Eye (tissue), 1 donor: ENCODE data around the gene THRB.
"Not testable (repeated sequence)": the region's sequence is repeated elsewhere in the genome, so short reads cannot be mapped to it uniquely, and the experiment has no call there.

Source experiments
- DNase-seq: peaks from one replicate; pipeline ENCODE4 v3.0.0-alpha.2; 2015

The THRB gene

GRCh38 chr3:24400015-24400414, 94.6 kb downstream of the THRB start:
- no peak for DNase-seq

- DNase-seq: no peak
Observed at GRCh38 chr3:24399614-24400013, 95.0 kb downstream of the THRB start.

DNA sequence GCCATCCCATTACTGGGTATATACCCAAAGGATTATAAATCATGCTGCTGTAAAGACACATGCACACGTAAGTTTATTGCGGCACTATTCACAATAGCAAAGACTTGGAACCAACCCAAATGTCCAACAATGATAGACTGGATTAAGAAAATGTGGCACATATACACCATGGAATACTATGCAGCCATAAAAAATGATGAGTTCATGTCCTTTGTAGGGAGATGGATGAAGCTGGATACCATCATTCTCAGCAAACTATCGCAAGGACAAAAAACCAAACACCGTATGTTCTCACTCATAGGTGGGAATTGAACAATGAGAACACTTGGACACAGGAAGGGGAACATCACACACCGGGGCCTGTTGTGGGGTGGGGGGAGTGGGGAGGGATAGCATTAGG, 95.9 kb downstream of the THRB start:
- DNase-seq: not testable (repeated sequence)

- DNase-seq: no peak
Observed at GRCh38 chr3:24396338-24396737, 98.3 kb downstream of the THRB start.

DNA sequence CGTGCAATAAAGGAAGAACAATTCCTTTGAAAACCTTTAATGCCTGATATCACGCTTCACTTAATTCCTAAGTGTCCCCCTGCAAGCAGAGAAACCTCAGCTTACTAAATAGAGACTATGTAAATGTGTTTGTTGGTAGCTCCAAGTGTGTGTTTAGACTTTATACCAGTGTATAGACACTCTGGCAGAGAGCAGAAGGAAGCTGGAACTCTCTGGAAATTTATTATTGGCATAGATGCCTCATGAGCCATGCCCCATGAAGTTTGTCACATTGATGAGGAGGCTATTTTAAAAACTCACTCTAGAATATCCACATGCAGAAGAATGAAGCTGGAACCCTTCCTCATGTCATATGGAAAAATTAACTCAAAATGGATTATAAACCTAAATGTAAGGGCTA, 99.9 kb downstream of the THRB start:
- DNase-seq: no peak

GRCh38 chr3:24393316-24393715, 101.3 kb downstream of the THRB start:
- no peak for DNase-seq

DNA sequence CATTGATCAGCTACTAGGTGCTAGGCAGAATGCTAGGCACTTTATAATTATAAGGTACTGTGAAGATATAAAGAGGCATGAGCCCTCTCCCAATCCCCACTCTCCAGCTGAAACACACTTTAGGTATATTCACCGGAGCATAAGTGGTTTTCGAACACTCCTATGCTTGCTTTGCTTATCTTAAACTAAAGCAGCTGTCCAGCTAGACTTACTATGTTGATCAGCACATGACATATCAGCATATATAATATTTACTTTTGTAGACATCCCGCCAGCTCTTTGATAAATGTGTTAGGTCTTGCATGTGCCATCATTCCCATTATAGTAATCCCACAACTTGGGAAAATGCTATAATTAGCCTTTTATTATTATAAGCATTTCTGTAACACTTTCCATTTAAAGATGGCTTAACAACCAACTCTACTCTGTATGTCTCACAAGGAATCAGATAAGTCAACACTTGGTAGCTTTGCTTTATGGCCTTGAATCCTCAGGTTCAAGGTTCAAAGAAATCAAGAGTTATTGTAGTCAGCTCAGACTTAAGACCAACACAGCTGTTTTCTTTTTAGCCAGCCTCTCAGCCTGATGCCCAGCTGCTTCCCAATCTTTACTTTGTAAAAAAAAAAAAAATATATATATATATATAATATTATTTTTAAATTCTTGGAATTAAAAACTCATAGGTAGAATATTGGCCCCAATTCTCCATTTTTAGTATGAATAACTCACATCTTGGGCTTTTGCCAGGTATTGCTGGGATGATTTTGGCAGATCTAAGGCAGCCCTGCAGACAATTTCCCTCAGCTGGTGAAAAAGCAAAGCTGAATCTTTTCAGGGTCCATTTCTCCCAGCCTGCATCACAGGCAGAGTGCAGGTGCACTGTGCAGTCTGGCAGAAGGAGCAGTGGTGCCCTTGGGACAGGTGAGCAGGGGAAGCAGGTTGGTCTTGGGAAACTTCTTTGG, 104.2 kb downstream of the THRB start:
- no peak for DNase-seq

DNA sequence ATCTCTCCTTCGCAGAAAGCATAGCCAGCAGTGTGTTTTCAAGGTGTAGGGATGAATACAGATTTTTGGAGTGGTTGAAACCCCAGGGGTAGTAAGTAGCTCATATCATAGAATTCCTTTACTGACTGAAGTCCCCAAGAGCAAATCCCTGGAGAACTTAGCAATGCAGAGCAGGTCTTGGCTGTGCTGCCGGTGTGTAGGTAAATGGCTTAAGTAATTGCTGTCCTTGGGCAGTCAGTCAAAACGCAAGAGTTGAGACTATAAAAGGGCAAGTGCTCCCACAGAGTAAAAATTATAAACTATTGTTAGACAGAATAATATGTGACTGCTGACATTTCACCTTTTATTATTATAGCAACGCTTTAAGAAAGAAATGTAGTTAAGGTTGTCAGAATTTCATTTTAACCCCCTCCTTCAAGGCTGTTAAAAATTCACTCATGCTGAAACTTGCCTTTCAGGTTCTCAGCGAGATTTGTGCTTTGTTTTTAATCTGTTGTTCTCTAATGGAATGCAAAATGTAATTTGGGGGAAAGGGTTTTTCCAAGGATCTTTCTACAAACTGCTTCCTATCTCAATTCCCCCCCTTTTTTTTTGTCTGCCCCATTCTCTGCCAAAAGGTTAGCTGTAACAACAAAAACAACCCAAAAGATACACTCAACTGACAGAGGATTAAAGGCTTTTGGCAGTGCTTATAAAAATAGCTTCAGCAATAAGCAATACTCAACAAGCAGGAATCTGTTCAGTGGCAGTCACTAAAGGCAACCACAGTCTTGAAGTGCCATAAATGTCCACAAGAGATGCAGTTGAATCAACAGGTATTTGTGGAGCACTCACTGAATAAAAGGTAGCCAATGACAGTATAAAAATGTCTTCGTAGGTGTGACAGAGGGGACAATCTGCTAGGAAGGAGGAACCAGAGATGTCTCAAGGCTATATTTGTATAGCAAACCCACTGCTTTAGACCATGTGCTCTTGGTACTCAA, 105.3 kb downstream of the THRB start:
- DNase-seq: no peak

DNA sequence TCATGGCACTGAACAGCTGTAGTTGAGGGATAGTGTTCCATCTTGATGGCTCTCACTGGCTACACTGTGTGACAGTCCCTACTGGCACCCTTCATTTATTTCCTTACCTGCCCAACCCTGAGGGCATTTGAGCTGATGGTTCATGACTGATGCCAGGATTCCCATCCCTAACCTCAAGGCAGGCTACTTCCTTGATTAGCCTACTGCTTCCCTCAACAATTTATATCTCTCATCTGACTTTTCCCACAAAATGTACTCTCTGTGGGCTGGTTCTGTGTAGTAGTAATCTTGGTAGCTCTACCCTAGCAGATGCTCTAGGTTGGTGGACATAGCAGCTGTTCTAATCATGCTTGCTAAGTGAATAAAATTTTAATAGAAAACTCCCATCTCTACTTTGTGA, 106.0 kb downstream of the THRB start:
- no peak for DNase-seq

GRCh38 chr3:24388159-24388558, 106.5 kb downstream of the THRB start:
- no peak for DNase-seq

- DNase-seq: no peak
Observed at GRCh38 chr3:24387493-24387892, 107.2 kb downstream of the THRB start.

GRCh38 chr3:24387000-24387399, 107.7 kb downstream of the THRB start:
- no peak for DNase-seq

GRCh38 chr3:24386458-24386857, 108.2 kb downstream of the THRB start:
- DNase-seq: no peak

DNA sequence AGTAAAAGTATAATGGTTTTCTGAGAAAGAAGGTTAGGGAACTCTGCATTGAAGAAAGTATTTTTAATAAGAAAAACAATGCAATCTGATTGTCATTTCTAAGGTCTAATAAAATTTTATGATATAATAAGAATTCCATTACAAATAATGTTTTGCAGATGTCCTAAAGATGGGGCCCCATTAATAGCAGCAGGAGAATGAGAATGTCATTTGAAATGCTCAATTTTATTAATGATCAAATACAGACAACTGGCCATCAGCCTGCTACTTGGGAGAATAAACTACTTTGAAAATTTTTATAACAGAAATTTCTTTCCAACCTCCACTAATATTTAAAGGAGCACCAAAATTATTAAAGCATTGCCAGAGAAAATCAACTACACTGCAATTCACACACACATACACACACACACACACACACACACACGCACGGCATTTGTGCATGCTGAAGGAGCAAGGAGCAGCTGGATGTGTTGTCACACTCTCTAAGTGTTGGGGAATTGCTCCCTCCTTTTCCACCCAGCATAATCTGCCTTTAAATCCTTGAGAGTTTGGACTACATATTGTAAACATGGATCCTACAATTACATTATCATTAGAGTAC, 109.5 kb downstream of the THRB start:
- DNase-seq: no peak

- no peak for DNase-seq
Observed at GRCh38 chr3:24382647-24383046, 112.0 kb downstream of the THRB start.

- DNase-seq: no peak
Observed at GRCh38 chr3:24379936-24380335, 114.7 kb downstream of the THRB start.

DNA sequence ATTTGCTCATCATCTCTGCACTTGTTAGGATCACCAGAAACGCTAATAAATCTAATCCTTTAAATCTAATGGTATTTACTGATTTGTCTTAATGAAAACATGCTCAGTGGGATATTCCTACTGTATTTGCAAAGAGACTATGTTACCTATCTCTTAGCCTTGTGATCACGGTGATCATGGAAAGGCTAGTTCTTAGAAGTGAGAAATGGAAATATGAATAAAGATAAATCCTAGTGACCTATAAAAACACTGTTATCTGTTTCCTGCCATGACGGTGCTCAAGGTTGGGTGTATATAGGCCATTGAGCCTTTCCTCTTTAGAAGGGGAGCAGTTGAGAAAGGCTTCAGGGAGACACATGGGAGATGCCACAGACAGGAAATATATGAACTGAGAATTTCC, 116.3 kb downstream of the THRB start:
- no peak for DNase-seq

DNA sequence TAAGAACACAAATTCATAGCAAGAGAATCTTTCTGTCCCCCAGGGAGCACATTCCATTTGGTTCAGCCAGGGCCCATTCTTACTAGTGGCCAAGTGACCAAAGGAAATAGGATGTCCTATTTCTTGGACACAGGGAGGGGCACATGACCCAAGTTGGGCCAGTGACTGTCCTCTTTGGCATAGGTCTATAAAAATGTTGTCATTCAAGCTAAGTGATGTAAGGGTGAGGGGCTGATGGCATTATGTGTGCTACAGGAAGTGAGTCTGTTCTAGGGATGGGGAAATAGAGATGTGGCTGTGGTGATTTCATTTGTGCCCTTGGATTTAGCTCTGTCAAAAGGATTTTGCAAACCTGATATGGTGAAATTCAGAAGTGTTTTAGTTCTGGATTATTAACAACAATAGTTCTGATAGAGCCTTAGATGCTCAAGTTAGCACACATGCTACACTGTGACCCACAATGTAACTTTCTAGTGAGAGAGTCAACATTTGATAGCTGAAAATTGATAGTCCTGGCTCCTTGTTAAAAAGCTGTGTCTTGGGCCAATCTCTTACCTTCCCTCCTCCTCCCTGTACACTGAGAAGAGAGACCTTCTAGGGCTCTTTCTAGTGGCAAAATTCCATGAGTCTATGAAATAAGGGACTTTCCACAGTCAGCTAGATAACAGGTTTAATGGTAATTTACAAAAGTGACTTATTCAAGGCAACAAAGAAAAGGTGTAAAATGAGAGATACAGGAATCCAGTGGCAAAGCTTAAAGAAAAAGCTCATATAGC, 117.2 kb downstream of the THRB start:
- DNase-seq: no peak

DNA sequence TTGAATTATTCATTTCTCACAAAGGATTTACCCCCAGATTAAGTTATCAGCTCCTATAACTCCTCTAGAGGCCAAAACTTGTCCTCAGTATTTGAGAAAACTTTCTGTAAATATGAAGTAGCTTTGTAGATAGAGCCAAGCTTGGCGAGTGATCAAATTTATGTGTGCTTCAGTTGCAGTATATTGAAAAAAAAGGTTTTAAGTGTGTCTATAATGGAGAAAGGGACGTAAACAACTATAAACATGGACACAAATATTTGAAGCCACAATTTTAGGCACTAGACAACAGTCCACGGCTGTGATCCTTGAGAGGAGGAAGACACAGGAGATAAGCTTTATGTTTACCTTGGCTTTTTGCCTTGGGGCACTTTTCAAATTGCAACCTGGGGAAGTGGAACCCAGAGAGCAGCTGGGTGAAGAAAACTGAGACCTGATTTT, 118.7 kb downstream of the THRB start:
- DNase-seq: no peak

DNA sequence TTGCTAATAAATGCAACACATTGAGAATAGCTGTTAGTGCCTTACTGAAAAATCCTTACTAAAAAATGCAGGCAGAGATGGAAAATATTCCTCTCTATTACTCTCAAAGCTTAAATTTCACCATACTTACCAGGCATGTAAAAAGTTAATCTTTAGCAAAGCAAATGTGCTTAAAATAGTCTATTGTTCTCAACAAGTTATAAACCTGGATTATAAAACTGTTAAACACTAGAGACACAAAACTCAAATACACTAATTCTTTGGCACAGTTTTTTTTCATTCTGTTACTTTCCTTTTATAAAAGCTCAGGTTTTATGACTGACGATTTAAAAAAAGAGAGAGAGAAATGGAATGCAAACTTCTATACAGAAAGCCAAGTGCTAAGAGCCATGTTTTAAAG, 119.8 kb downstream of the THRB start:
- DNase-seq: no peak

DNA sequence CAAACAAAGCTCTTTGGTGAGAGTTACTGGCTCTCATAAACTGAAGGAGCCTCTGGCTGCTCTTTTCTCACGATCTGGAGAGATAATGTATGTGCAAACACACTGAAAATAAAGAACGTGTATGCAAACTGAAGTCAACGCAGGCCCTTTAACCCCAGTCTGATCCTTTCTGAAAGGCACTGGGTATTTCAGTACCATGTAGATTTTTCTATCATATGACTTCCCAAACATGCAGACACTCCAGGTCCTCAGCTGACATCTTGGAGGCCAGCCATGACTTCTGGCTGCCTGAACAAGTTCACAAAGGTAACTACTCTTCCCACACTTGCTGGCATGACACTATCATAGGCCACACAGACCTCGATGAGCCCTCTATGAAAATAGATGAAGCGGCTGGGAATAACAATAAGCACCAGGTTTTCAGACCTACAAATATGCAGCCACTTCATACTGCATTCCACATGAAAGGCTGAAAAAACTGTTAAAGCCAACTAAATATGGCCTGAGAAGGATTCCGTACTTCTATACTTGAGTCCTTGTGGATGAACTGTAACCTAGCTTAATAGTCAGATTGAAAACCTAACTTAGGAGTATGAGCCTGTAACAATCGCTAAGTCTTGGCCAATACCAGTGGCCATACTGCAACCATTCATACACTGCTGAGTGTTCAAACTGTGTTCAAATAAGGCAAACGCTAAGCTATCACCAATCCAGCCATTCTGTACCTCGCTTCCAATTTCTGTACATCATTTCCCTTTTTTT, 121.3 kb downstream of the THRB start:
- DNase-seq: no peak
